Stomach (tissue), 4 donors: Measurements from ENCODE around the gene CDKN1B.

Experiments used
- POLR2A ChIP-seq, 4 donors: fragments of 450-650 bp; IDR thresholded peaks; one replicate each; pipeline ENCODE4 v1.6.1; 2016; ENCODE audit warnings: antibody characterized with exemption in 4 of 4, control low read depth in 2 of 4, mild to moderate bottlenecking in 1 of 4, moderate library complexity in 1 of 4
- POLR2AphosphoS5 ChIP-seq, 3 donors: sonication (generic); formaldehyde crosslinking; IDR thresholded peaks; one replicate each; pipeline ENCODE4 v1.6.1; 2016; ENCODE audit warnings: antibody characterized with exemption in 3 of 3
- TF ChIP-seq, protein P1 (sequence below), 7 experiments: fragments of 450-650 bp in 4 of 7; fragments of 200-600 bp in 3 of 7; sonication (generic) in 3 of 7; IDR thresholded peaks; one replicate each; pipeline ENCODE4 v1.5.1; 2016 to 2019; ENCODE audit warnings: antibody characterized with exemption in 7 of 7, control low read depth in 2 of 7, mild to moderate bottlenecking in 1 of 7

DNA sequence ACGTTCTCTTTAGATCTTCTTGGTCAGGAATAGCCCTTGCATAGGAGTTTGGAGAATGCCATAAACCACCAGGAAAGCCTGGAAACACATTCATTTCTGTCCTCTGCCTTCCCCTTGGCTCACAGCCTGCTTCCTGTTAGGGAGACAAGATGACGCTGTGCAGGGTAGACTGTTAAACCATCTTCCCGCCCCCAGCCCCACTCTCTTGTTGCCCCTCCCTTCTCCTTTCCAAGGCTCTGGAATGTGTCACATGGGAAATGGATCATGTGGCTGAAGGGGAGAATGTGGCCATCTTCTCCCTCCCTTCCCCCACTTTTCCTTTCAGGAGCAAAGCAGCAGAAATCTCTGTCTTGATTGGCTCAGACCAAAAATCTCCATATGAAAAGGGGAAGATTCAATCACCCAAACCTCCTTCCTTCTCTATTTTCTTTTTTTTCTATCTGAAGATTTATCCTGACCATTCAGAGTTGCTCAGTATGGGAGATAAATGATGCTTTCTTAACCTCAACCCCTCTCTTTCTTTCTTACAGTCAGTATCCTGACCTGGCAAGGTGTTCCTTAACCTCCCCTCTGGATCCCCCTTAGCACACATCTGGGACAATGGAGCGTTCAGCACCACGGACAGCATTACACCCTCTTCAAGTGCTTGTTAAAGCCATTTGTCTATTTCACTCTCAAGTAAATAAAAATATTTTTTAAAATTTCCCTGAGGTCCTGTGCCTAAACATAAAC is 32.6 kb upstream of the CDKN1B start:
- TF ChIP-seq, protein P1, sequence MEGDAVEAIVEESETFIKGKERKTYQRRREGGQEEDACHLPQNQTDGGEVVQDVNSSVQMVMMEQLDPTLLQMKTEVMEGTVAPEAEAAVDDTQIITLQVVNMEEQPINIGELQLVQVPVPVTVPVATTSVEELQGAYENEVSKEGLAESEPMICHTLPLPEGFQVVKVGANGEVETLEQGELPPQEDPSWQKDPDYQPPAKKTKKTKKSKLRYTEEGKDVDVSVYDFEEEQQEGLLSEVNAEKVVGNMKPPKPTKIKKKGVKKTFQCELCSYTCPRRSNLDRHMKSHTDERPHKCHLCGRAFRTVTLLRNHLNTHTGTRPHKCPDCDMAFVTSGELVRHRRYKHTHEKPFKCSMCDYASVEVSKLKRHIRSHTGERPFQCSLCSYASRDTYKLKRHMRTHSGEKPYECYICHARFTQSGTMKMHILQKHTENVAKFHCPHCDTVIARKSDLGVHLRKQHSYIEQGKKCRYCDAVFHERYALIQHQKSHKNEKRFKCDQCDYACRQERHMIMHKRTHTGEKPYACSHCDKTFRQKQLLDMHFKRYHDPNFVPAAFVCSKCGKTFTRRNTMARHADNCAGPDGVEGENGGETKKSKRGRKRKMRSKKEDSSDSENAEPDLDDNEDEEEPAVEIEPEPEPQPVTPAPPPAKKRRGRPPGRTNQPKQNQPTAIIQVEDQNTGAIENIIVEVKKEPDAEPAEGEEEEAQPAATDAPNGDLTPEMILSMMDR (IDR thresholded peaks at IDR 0.05), result no peak
- TF ChIP-seq POLR2A (IDR thresholded peaks at IDR 0.05) (no peak), POLR2AphosphoS5 (IDR thresholded peaks at IDR 0.05) (no peak)
